NCI-H2081 treated with DMSO at 0.1 percent for 48 hours (cell line): Measurements from ENCODE around the gene UBE2R2.
"Not testable (repeated sequence)": the region's sequence is repeated elsewhere in the genome, so short reads cannot be mapped to it uniquely, and the experiment has no call there.

Source experiments
- DNase-seq: peaks from one replicate; lab custom pipeline; 2025; lab: John Stamatoyannopoulos, UW

Gene UBE2R2

GRCh38 chr9:33816327-33817252, at the start of gene UBE2R2:
Gene UBE2R2 (plus strand): TSS chr9:33817160. CDS start chr9:33817758, 598 bp downstream.
- peak; percentile 68 for DNase-seq

GRCh38 chr9:33770156-33770880, 46.6 kb upstream of the UBE2R2 start:
- DNase-seq, result not testable (repeated sequence)

- not testable (repeated sequence) for DNase-seq
Measured at GRCh38 chr9:33773135-33773534, 43.8 kb upstream of the UBE2R2 start.

GRCh38 chr9:33774074-33774659, 42.8 kb upstream of the UBE2R2 start:
- not testable (repeated sequence) for DNase-seq

- no peak for DNase-seq
Measured at GRCh38 chr9:33776578-33776977, 40.4 kb upstream of the UBE2R2 start.

- DNase-seq, result peak; percentile 71
Measured at GRCh38 chr9:33778700-33779351, 38.1 kb upstream of the UBE2R2 start.

GRCh38 chr9:33780276-33780675, 36.7 kb upstream of the UBE2R2 start:
- DNase-seq, result no peak

- no peak for DNase-seq
Measured at GRCh38 chr9:33781736-33782135, 35.2 kb upstream of the UBE2R2 start.

GRCh38 chr9:33782395-33783152, 34.4 kb upstream of the UBE2R2 start:
- no peak for DNase-seq

GRCh38 chr9:33785914-33786313, 31.0 kb upstream of the UBE2R2 start:
- no peak for DNase-seq

- DNase-seq, result no peak
Measured at GRCh38 chr9:33786681-33787080, 30.3 kb upstream of the UBE2R2 start.

GRCh38 chr9:33787839-33788238, 29.1 kb upstream of the UBE2R2 start:
- no peak for DNase-seq

- DNase-seq, result not testable (repeated sequence)
Measured at GRCh38 chr9:33789429-33789828, 27.5 kb upstream of the UBE2R2 start.

- no peak for DNase-seq
Measured at GRCh38 chr9:33791117-33791516, 25.8 kb upstream of the UBE2R2 start.

GRCh38 chr9:33793496-33793895, 23.5 kb upstream of the UBE2R2 start:
- not testable (repeated sequence) for DNase-seq

- DNase-seq, result no peak
Measured at GRCh38 chr9:33794560-33794959, 22.4 kb upstream of the UBE2R2 start.

- DNase-seq, result no peak
Measured at GRCh38 chr9:33795281-33795680, 21.7 kb upstream of the UBE2R2 start, which contains the start of gene PRSS3. Gene PRSS3 (plus strand): TSS chr9:33795561. CDS start chr9:33795574, 13 bp downstream.

- no peak for DNase-seq
Measured at GRCh38 chr9:33795819-33796218, 21.1 kb upstream of the UBE2R2 start.

- DNase-seq, result not testable (repeated sequence)
Measured at GRCh38 chr9:33796679-33797078, 20.3 kb upstream of the UBE2R2 start.

- no peak for DNase-seq
Measured at GRCh38 chr9:33797837-33798236, 19.1 kb upstream of the UBE2R2 start.

GRCh38 chr9:33798545-33798944, 18.4 kb upstream of the UBE2R2 start:
- no peak for DNase-seq
